ENCODE results near the gene DCP1A. TPM values are rescaled to one million over a fixed set of nuclear protein-coding genes. Genes with fewer than 3 reads are reported as not detected.
"Not testable (repeated sequence)": the region's sequence is repeated elsewhere in the genome, so short reads cannot be mapped to it uniquely, and the experiment has no call there.

DCP1A gene
- total RNA-seq, 3 donors from 2014 or later (not counting 1 experiment from before 2014, with no cell fraction given) = 36.5 to 48.9 (median 45.8) TPM

GRCh38 chr3:53357458-53357857, 10.1 kb upstream of the DCP1A start:
- Histone ChIP-seq H3K27me3 (ENCODE audit: control insufficient read depth, insufficient read depth, low read length) (no peaks in the 10 kb centered on the region), H3K36me3 (ENCODE audit: control insufficient read depth, insufficient read depth, low read length) (no peaks in the 10 kb centered on the region), H3K4me3 (ENCODE audit: low read length) (no peak overlapping the region), H3K4me1 (ENCODE audit: control insufficient read depth, insufficient read depth, low read length) (no peaks in the 10 kb centered on the region), H3K9me3 (ENCODE audit: control insufficient read depth, insufficient read depth, low read length) (no peaks in the 10 kb centered on the region), H3K27ac (ENCODE audit: low read length) (no peak overlapping the region)
- H3K9me3 Mint-ChIP-seq = no peaks in the 10 kb centered on the region
- H3K27me3 Mint-ChIP-seq (ENCODE audit: low read depth in 2 of 2) = peaks cover 2 to 14% of the 10 kb centered on the region in 2 donors
- no peak for TF ChIP-seq CTCF (IDR thresholded peaks at IDR 0.05)
- intact Hi-C loops (cut with micrococcal nuclease) = no loop called here
- H3K4me3 Mint-ChIP-seq = no peak overlapping the region
- 67% methylated on average over 1 of the region's 1 CpG for WGBS (ENCODE audit: insufficient coverage)
- no peaks in the 10 kb centered on the region for H3K36me3 Mint-ChIP-seq
- no peak for DNase-seq
- no peaks in the 10 kb centered on the region for H3K4me1 Mint-ChIP-seq
- no peak for ATAC-seq
- H3K27ac Mint-ChIP-seq = no peak overlapping the region

GRCh38 chr3:53354945-53355498, 7.7 kb upstream of the DCP1A start:
- TF ChIP-seq CTCF (IDR thresholded peaks at IDR 0.05) = no peak
- H3K4me3 Mint-ChIP-seq = no peak overlapping the region
- no peak overlapping the region for H3K27ac Mint-ChIP-seq

GRCh38 chr3:53353202-53353601, 5.9 kb upstream of the DCP1A start:
- ATAC-seq (no peak), DNase-seq (no peak)
- no peak overlapping the region for H3K27ac ChIP-seq (ENCODE audit: low read length)
- no peaks in the 10 kb centered on the region for H3K4me1 Mint-ChIP-seq
- no peak overlapping the region for H3K27ac Mint-ChIP-seq
- no CpG with 5 or more reads among the region's 2 CpGs for WGBS (ENCODE audit: insufficient coverage)
- H3K4me3 ChIP-seq (ENCODE audit: low read length) = no peak overlapping the region
- no peak for TF ChIP-seq CTCF (IDR thresholded peaks at IDR 0.05)
- no peaks in the 10 kb centered on the region for H3K9me3 ChIP-seq (ENCODE audit: control insufficient read depth, insufficient read depth, low read length)
- no peaks in the 10 kb centered on the region for H3K36me3 ChIP-seq (ENCODE audit: control insufficient read depth, insufficient read depth, low read length)
- intact Hi-C loops (cut with micrococcal nuclease) = no loop called here
- no peak overlapping the region for H3K4me3 Mint-ChIP-seq
- H3K4me1 ChIP-seq (ENCODE audit: control insufficient read depth, insufficient read depth, low read length) = peaks cover 2% of the 10 kb centered on the region
- no peaks in the 10 kb centered on the region for H3K36me3 Mint-ChIP-seq
- H3K27me3 Mint-ChIP-seq (ENCODE audit: low read depth in 2 of 2) = peaks cover 2 to 14% of the 10 kb centered on the region in 2 donors
- no peaks in the 10 kb centered on the region for H3K27me3 ChIP-seq (ENCODE audit: control insufficient read depth, insufficient read depth, low read length)
- no peaks in the 10 kb centered on the region for H3K9me3 Mint-ChIP-seq

More at GRCh38 chr3:53354945-53355498, 7.7 kb upstream of the DCP1A start:
- Histone ChIP-seq H3K9me3 (ENCODE audit: control insufficient read depth, insufficient read depth, low read length) (no peaks in the 10 kb centered on the region), H3K36me3 (ENCODE audit: control insufficient read depth, insufficient read depth, low read length) (no peaks in the 10 kb centered on the region), H3K27ac (ENCODE audit: low read length) (no peak overlapping the region), H3K4me1 (ENCODE audit: control insufficient read depth, insufficient read depth, low read length) (no peaks in the 10 kb centered on the region), H3K4me3 (ENCODE audit: low read length) (no peak overlapping the region), H3K27me3 (ENCODE audit: control insufficient read depth, insufficient read depth, low read length) (no peaks in the 10 kb centered on the region)
- WGBS (ENCODE audit: insufficient coverage) = 71% methylated on average over 1 of the region's 2 CpGs
- Mint-ChIP-seq H3K27me3 (ENCODE audit: low read depth in 2 of 2) (peaks cover 4 to 14% of the 10 kb centered on the region in 2 donors), H3K36me3 (no peaks in the 10 kb centered on the region), H3K4me1 (no peaks in the 10 kb centered on the region), H3K9me3 (no peaks in the 10 kb centered on the region)
- DNase-seq (no peak), ATAC-seq (no peak)
- intact Hi-C loops (cut with micrococcal nuclease) = no loop called here

- Histone ChIP-seq H3K27ac (ENCODE audit: low read length) (no peak overlapping the region), H3K9me3 (ENCODE audit: control insufficient read depth, insufficient read depth, low read length) (no peaks in the 10 kb centered on the region), H3K4me1 (ENCODE audit: control insufficient read depth, insufficient read depth, low read length) (peaks cover 16% of the 10 kb centered on the region), H3K36me3 (ENCODE audit: control insufficient read depth, insufficient read depth, low read length) (no peaks in the 10 kb centered on the region), H3K4me3 (ENCODE audit: low read length) (no peak overlapping the region), H3K27me3 (ENCODE audit: control insufficient read depth, insufficient read depth, low read length) (no peaks in the 10 kb centered on the region)
- intact Hi-C loops (cut with micrococcal nuclease) = no loop called here
- Mint-ChIP-seq H3K9me3 (no peaks in the 10 kb centered on the region), H3K27me3 (ENCODE audit: low read depth in 2 of 2) (peaks cover 0 to 2% of the 10 kb centered on the region in 2 donors), H3K27ac (peak overlapping the region in 1 of 2 donors; percentile 14), H3K4me3 (peak overlapping the region; percentile 75), H3K36me3 (no peaks in the 10 kb centered on the region), H3K4me1 (peaks cover 16 to 19% of the 10 kb centered on the region in 2 donors)
- DNase-seq (peak in 1 of 2 donors; percentile 28), ATAC-seq (no peak)
- TF ChIP-seq CTCF (IDR thresholded peaks at IDR 0.05) = no peak
- 8% methylated on average over 3 of the region's 3 CpGs for WGBS (ENCODE audit: insufficient coverage)
Measured at GRCh38 chr3:53350652-53351051, 3.3 kb upstream of the DCP1A start.

- not testable (repeated sequence) for DNase-seq; H3K9me3 ChIP-seq (ENCODE audit: control insufficient read depth, insufficient read depth, low read length); H3K27me3 ChIP-seq (ENCODE audit: control insufficient read depth, insufficient read depth, low read length); H3K27me3 Mint-ChIP-seq (ENCODE audit: low read depth in 2 of 2); H3K36me3 ChIP-seq (ENCODE audit: control insufficient read depth, insufficient read depth, low read length); ATAC-seq; H3K36me3 Mint-ChIP-seq; H3K9me3 Mint-ChIP-seq
- 97% methylated on average over 18 of the region's 19 CpGs for WGBS (ENCODE audit: insufficient coverage)
- peaks cover 25 to 40% of the 10 kb centered on the region in 2 donors for H3K4me1 Mint-ChIP-seq
- peaks cover 16% of the 10 kb centered on the region for H3K4me1 ChIP-seq (ENCODE audit: control insufficient read depth, insufficient read depth, low read length)
- peak overlapping the region; percentile 98 for H3K4me3 Mint-ChIP-seq
- intact Hi-C loops (cut with micrococcal nuclease) = loop anchor here (5.0 kb wide), 2 partner anchors 301 to 544 kb away; partner anchors contain the start of genes SELENOK and SFMBT1
- peak overlapping the region; percentile 80 for H3K4me3 ChIP-seq (ENCODE audit: low read length)
- peak overlapping the region; percentile 96 to 100 for H3K27ac Mint-ChIP-seq
- peak overlapping the region; percentile 90 for H3K27ac ChIP-seq (ENCODE audit: low read length)
Measured at GRCh38 chr3:53348118-53348517, 775 bp upstream of the DCP1A start.
